Omental fat pad (tissue), 4 donors: ENCODE results near the gene PLA2G4C. TPM values are rescaled to one million over a fixed set of nuclear protein-coding genes. Genes with fewer than 3 reads are reported as not detected.

ENCODE experiments used
- ATAC-seq: fragments of 150-250 bp; one replicate; pipeline ENCODE4 v1.9.1; 2016; ENCODE audit warnings: mild to moderate bottlenecking, moderate library complexity; ENCODE audit not compliant: low FRiP score
- DNase-seq: peaks from one replicate; pipeline ENCODE4 v3.0.0-alpha.2; 2019; ENCODE audit warnings: low spot score
- CTCF ChIP-seq, 3 donors: fragments of 450-650 bp; IDR thresholded peaks; one replicate each; pipeline ENCODE4 v1.5.1; 2016 to 2017; ENCODE audit warnings: antibody characterized with exemption in 3 of 3, mild to moderate bottlenecking in 3 of 3, moderate library complexity in 2 of 3
- total RNA-seq, 4 donors: library from RNA; depleted of rRNA; stranded (reverse); fragments of >200 nt; gene quantifications; one replicate each; pipeline ENCODE4 v1.1.0, GENCODE V29; 2016

Gene PLA2G4C
- total RNA-seq, 4 donors from 2014 or later, result 1.7 to 5.7 (median 3.9) TPM

- ATAC-seq (no peak), DNase-seq (no peak)
- no peak for TF ChIP-seq CTCF (IDR thresholded peaks at IDR 0.05)
Observed at GRCh38 chr19:48122421-48122820, 11.8 kb upstream of the PLA2G4C start.

DNA sequence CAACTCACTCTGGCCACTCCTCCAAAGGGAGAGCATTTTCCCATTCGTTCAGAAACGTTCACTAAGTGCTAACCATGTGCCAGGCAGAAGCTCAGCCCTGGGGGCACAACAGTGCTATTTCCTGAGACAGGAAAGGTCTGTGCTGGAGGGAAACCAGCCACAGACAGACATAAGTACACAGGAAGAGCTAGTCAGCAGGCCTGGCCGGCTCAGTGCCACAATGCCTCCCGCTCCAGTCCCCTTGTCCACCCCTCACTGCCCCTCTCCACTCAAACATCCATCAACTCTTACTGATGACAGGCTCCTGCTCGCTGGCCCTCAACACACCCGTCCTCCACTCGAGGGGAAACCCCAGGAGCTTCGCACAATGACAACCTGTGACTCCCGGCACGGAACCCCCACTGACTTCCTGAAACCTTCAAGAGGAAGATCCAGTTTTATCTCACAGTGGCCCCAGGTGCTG, 11.3 kb upstream of the PLA2G4C start:
- TF ChIP-seq CTCF (IDR thresholded peaks at IDR 0.05), result no peak
- DNase-seq, result no peak
- no peak for ATAC-seq

GRCh38 chr19:48121066-48121465, 10.4 kb upstream of the PLA2G4C start:
- ATAC-seq (no peak), DNase-seq (no peak)

GRCh38 chr19:48120505-48120904, 9.9 kb upstream of the PLA2G4C start:
- no peak for TF ChIP-seq CTCF (IDR thresholded peaks at IDR 0.05)
- ATAC-seq (no peak), DNase-seq (no peak)

More at GRCh38 chr19:48121066-48121465, 10.4 kb upstream of the PLA2G4C start:
- TF ChIP-seq CTCF (IDR thresholded peaks at IDR 0.05), result no peak

- DNase-seq (no peak), ATAC-seq (no peak)
- TF ChIP-seq CTCF (IDR thresholded peaks at IDR 0.05), result no peak
Observed at GRCh38 chr19:48118131-48118517, 7.5 kb upstream of the PLA2G4C start.

GRCh38 chr19:48117515-48118130, 7.0 kb upstream of the PLA2G4C start:
- no peak for DNase-seq
- no peak for TF ChIP-seq CTCF (IDR thresholded peaks at IDR 0.05)
- no peak for ATAC-seq

- ATAC-seq (no peak), DNase-seq (no peak)
- no peak for TF ChIP-seq CTCF (IDR thresholded peaks at IDR 0.05)
Observed at GRCh38 chr19:48113190-48113917, 2.7 kb upstream of the PLA2G4C start.
